IMR-90 (cell line): Measurements from ENCODE around the gene FANCD2. TPM values are rescaled to one million over a fixed set of nuclear protein-coding genes. Genes with fewer than 3 reads are reported as not detected.
A peak's percentile ranks its signal among the peaks of the same experiment; 100 is the strongest.

Experiments used
- ATAC-seq: fragments of 200-7000 bp; cut with Tn5 transposase; 2 replicates; pipeline ENCODE4 v1.9.1; 2020; ENCODE audit warnings: low read depth, mild to moderate bottlenecking, moderate library complexity
- BruUV-seq: library from RNA; stranded (reverse); fragments of 400-500 nt; replicated peaks from 2 replicates; lab custom pipeline; 2021; lab: Mats Ljungman, UMichigan
- CTCF ChIA-PET: fragments of 300-600 bp; formaldehyde crosslinking; extraction: SDS; loops from one replicate; lab custom pipeline; 2021; ENCODE audit warnings: antibody characterized with exemption; lab: Yijun Ruan, JAX
- POLR2A ChIA-PET: fragments of 300-600 bp; sonication (Branson Sonifier 250); formaldehyde crosslinking; loops from one replicate; lab custom pipeline; 2022; ENCODE audit warnings: antibody characterized with exemption; ENCODE audit not compliant: unreplicated experiment; lab: Charles Lee
- DNase-seq: peaks from one replicate; pipeline ENCODE4 v3.0.0; 2013
- H2AFZ ChIP-seq: replicated peaks from 2 replicates; pipeline ENCODE3; 2013; ENCODE audit warnings: low read length, mild to moderate bottlenecking; ENCODE audit not compliant: poor library complexity
- H2AK5ac ChIP-seq: 2 replicates; pipeline ENCODE4 v1.6.1; 2013; ENCODE audit warnings: low read depth, low read length, inconsistent platforms
- H2AK9ac ChIP-seq: replicated peaks from 2 replicates; pipeline ENCODE3; 2013; ENCODE audit warnings: mild to moderate bottlenecking, low read depth, low read length, moderate library complexity; ENCODE audit not compliant: poor library complexity
- H2BK120ac ChIP-seq: 2 replicates; pipeline ENCODE4 v1.6.1; 2013; ENCODE audit warnings: low read depth, low read length, inconsistent platforms
- H2BK15ac ChIP-seq: 3 replicates; pipeline ENCODE4 v1.6.1; 2013; ENCODE audit warnings: low read depth, low read length, inconsistent platforms
- H2BK20ac ChIP-seq: 2 replicates; pipeline ENCODE4 v1.6.1; 2013; ENCODE audit warnings: low read depth, mild to moderate bottlenecking, inconsistent platforms, low read length, moderate library complexity
- H2BK5ac ChIP-seq: 2 replicates; pipeline ENCODE4 v1.6.1; 2013; ENCODE audit warnings: mild to moderate bottlenecking, low read depth, low read length, inconsistent platforms; ENCODE audit not compliant: poor library complexity, severe bottlenecking
- H3K14ac ChIP-seq: replicated peaks from 2 replicates; pipeline ENCODE4 v1.6.1; 2013; ENCODE audit warnings: low read depth, low read length, inconsistent platforms
- H3K18ac ChIP-seq: 2 replicates; pipeline ENCODE4 v1.6.1; 2013; ENCODE audit warnings: low read depth, low read length, control low read depth
- H3K23ac ChIP-seq: 2 replicates; pipeline ENCODE4 v1.6.1; 2013; ENCODE audit warnings: low read depth, low read length, inconsistent platforms
- H3K27ac ChIP-seq: 2 replicates; pipeline ENCODE4 v1.5.1; 2013; ENCODE audit warnings: mild to moderate bottlenecking, control low read depth, low read length; ENCODE audit not compliant: insufficient read depth
- H3K27me3 ChIP-seq: 2 replicates; pipeline ENCODE4 v1.6.1; 2013; ENCODE audit warnings: low read length; ENCODE audit not compliant: control insufficient read depth, insufficient read depth
- H3K36me3 ChIP-seq: 2 replicates; pipeline ENCODE4 v1.6.1; 2013; ENCODE audit warnings: low read length, mixed read lengths; ENCODE audit not compliant: control insufficient read depth, insufficient read depth
- H3K4ac ChIP-seq: 2 replicates; pipeline ENCODE4 v1.6.1; 2013; ENCODE audit warnings: low read depth, low read length, inconsistent platforms
- H3K4me1 ChIP-seq: 2 replicates; pipeline ENCODE4 v1.6.1; 2013; ENCODE audit warnings: low read length, mixed read lengths; ENCODE audit not compliant: control insufficient read depth, insufficient read depth
- H3K4me2 ChIP-seq: 2 replicates; pipeline ENCODE4 v1.6.1; 2013; ENCODE audit warnings: low read depth, mild to moderate bottlenecking, control low read depth, low read length, moderate library complexity
- H3K4me3 ChIP-seq: 2 replicates; pipeline ENCODE4 v1.5.1; 2013; ENCODE audit warnings: low read depth, mild to moderate bottlenecking, control low read depth, low read length, moderate library complexity; ENCODE audit not compliant: insufficient read depth
- H3K56ac ChIP-seq: 2 replicates; pipeline ENCODE4 v1.6.1; 2013; ENCODE audit warnings: low read length, inconsistent platforms; ENCODE audit not compliant: insufficient read depth; ENCODE audit errors: extremely low read depth
- H3K79me1 ChIP-seq, 2 experiments: 2 replicates each; pipeline ENCODE4 v1.6.1; 2013; ENCODE audit warnings: low read length in 2 of 2, inconsistent platforms in 1 of 2, low read depth in 1 of 2
- H3K9ac ChIP-seq: 2 replicates; pipeline ENCODE4 v1.6.1; 2013; ENCODE audit warnings: low read depth, low read length, control low read depth
- H3K9me1 ChIP-seq: 2 replicates; pipeline ENCODE4 v1.6.1; 2013; ENCODE audit warnings: low read length, inconsistent platforms; ENCODE audit not compliant: insufficient read depth
- H3K9me3 ChIP-seq: 2 replicates; pipeline ENCODE4 v1.6.1; 2013; ENCODE audit warnings: low read length; ENCODE audit not compliant: control insufficient read depth, insufficient read depth
- H4K20me1 ChIP-seq: 2 replicates; pipeline ENCODE4 v1.6.1; 2013; ENCODE audit warnings: low read length, inconsistent platforms; ENCODE audit not compliant: insufficient read depth
- H4K5ac ChIP-seq: 2 replicates; pipeline ENCODE4 v1.6.1; 2013; ENCODE audit warnings: mild to moderate bottlenecking, low read depth, low read length, control low read depth
- H4K8ac ChIP-seq, 2 experiments: 2 replicates each; pipeline ENCODE4 v1.6.1; 2013; ENCODE audit warnings: low read depth in 2 of 2, low read length in 2 of 2, control low read depth in 1 of 2, inconsistent platforms in 1 of 2
- H4K91ac ChIP-seq: 2 replicates; pipeline ENCODE4 v1.6.1; 2013; ENCODE audit warnings: low read depth, low read length, inconsistent platforms; ENCODE audit not compliant: insufficient read depth
- MAZ ChIP-seq: IDR thresholded peaks from 2 replicates; pipeline ENCODE4 v1.6.1; 2012; ENCODE audit warnings: low read depth, mild to moderate bottlenecking, low read length, improper control_type of control experiment, moderate library complexity, borderline replicate concordance
- MXI1 ChIP-seq: IDR thresholded peaks from 2 replicates; pipeline ENCODE4 v1.6.1; 2012; ENCODE audit warnings: low read depth, mild to moderate bottlenecking, low read length, moderate library complexity, borderline replicate concordance
- NFE2L2 ChIP-seq: fragments of 150-350 bp; IDR thresholded peaks from 2 replicates; pipeline ENCODE4 v1.6.1; 2016; ENCODE audit warnings: low read depth, mild to moderate bottlenecking, low read length
- WGBS, 2 experiments: methylation state at CpG; one replicate each; pipeline versions ENCODE4 v1.1.5 to v1.1.7; 2013; ENCODE audit warnings: missing lambda C conversion rate in 2 of 2; ENCODE audit not compliant: insufficient read length in 1 of 2; ENCODE audit errors: extremely low coverage in 2 of 2; 5-methylcytosine and 5-hydroxymethylcytosine counted together
- dilution Hi-C: fragments of 300-500 bp; cut with HindIII; formaldehyde crosslinking; loops from one replicate; pipeline ENCODE4 v1.14.3; 2018; ENCODE audit warnings: low sequenced_read_pairs; ENCODE audit not compliant: unreplicated experiment
- in situ Hi-C: fragments of 300-500 bp; cut with MboI; formaldehyde crosslinking; loops from 3 replicates; pipeline ENCODE4 v1.14.3; 2019; ENCODE audit warnings: low sequenced_read_pairs, inconsistent platforms, mixed read lengths
- intact Hi-C: fragments of 100-400 bp; cut with micrococcal nuclease; formaldehyde crosslinking; loops from 2 replicates; pipeline ENCODE4 v1.10.0; 2022
- polyA plus RNA-seq, 3 experiments: library from polyadenylated mRNA; depleted of rRNA; stranded (reverse); fragments of >200 nt; gene quantifications; 2 replicates each; pipeline ENCODE4 v1.2.3, GENCODE V29; 2012; ENCODE audit warnings: low replicate concordance in 1 of 3
- total RNA-seq: library from RNA; depleted of rRNA; stranded (reverse); fragments of >200 nt; gene quantifications from 2 replicates; pipeline ENCODE4 v1.2.3, GENCODE V29; 2012

The FANCD2 gene
- total and polyA plus RNA-seq, 2 of the 4 experiments (the other 2 are of a cell fraction) = 8.9 to 19.7 TPM

DNA sequence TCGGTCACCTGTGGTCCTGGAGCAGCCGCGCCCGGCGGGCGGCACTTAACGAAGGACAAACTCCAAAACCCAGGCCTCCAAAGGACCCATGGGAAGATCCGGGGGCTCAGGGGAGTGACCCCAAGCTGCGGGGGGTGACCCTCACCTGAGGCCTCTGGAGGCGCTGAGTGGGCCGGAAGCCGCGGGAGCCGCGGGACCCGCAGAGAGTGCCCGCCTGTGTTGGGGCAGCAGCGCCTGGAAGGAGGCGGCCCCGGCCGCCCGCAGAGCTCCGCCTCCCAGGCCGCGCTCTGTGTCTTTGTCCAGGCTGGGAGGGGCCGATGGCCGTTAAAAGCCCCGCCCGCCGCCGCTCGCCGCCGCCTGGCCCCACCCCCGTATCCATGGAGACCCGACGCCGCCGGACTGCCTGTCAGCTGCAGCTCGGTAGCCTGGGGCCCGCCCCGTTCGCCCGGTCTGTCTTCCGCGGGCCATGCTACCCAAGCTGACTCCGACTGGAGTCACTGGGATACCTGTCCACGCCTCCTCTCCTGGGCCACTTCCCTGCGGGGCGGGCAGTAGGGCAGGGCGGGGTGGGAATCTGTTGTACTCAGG, 15.3 kb upstream of the FANCD2 start:
- WGBS, 2 experiments = 3% methylated on average over 19 of the region's 51 CpGs; no CpG with 5 or more reads in 1 of the 2 experiments
- Histone ChIP-seq H3K4me3 (peak overlapping the region; percentile 83), H3K18ac (peak overlapping the region; percentile 89; the same call in 1 of the 2 replicates), H2AK9ac (peak overlapping the region; percentile 83), H3K36me3 (no peaks in the 10 kb centered on the region), H3K14ac (peak overlapping the region; percentile 91; the same call in 1 of the 2 replicates), H4K8ac (peak overlapping the region in 1 of 2 experiments; percentile 86; a peak in 1 of 4 replicates), H2BK15ac (peak overlapping the region; percentile 31; the same call in 1 of the 3 replicates), H2BK5ac (peak overlapping the region; percentile 14), H3K27ac (peak overlapping the region; percentile 25), H3K4me1 (peaks cover 14% of the 10 kb centered on the region), H2AFZ (peak overlapping the region; percentile 98), H3K9me3 (no peaks in the 10 kb centered on the region), H2AK5ac (no peak overlapping the region; the same call in 1 of the 2 replicates), H2BK120ac (peak overlapping the region; percentile 22; the same call in 1 of the 2 replicates), H3K27me3 (no peaks in the 10 kb centered on the region), H3K23ac (0 out of 2 replicates have a peak overlapping the region, but pooled peaks have one; percentile 6), H3K9me1 (peaks cover 7% of the 10 kb centered on the region; the same call in 1 of the 2 replicates), H3K9ac (peak overlapping the region; percentile 63), H4K20me1 (0 out of 2 replicates have a peak, but pooled peaks cover 7% of the 10 kb centered on the region), H2BK20ac (no peak overlapping the region), H3K79me1 (peaks cover 0 to 20% of the 10 kb centered on the region in 2 experiments; a peak in 3 of 4 replicates), H3K56ac (no peak overlapping the region; the same call in 1 of the 2 replicates), H4K91ac (no peak overlapping the region), H4K5ac (no peak overlapping the region; the same call in 1 of the 2 replicates), H3K4me2 (peak overlapping the region; percentile 100), H3K4ac (peak overlapping the region; percentile 91)
- peak; percentile 78; the same call in 1 of the 2 replicates for TF ChIP-seq MXI1
- peak; percentile 84; the same call in 1 of the 2 replicates for TF ChIP-seq MAZ
- TF ChIP-seq NFE2L2 = no peak
- DNase-seq = peak; percentile 81
- dilution Hi-C loops = no loop called here
- CTCF ChIA-PET = interaction anchor here (0.7 kb wide), 1 partner anchor 29 kb away, joined by 3 read pairs; no protein-coding TSS in a partner anchor
- peak; percentile 92 for ATAC-seq
- no TSS peak for BruUV-seq
- in situ Hi-C loops = no loop called here
- POLR2A ChIA-PET = no interaction called here
- intact Hi-C loops = no loop called here
